HL-60 (cell line): ENCODE data around the gene GRIA3.
"Not testable (repeated sequence)": the region's sequence is repeated elsewhere in the genome, so short reads cannot be mapped to it uniquely, and the experiment has no call there.

Experiments used
- DNase-seq, 2 experiments: peaks; one replicate each; pipeline ENCODE4 v3.0.0-alpha.2; 2010 to 2020; ENCODE audit warnings: low read depth in 1 of 2, low spot score in 1 of 2
- H3K27ac ChIP-seq: fragments of 250-450 bp; sonication (Bioruptor Pico); replicated peaks from 2 replicates; pipeline ENCODE4 v1.5.1; 2020; ENCODE audit warnings: mild to moderate bottlenecking, moderate library complexity
- H3K27me3 ChIP-seq: fragments of 250-450 bp; sonication (Bioruptor Pico); 2 replicates; pipeline ENCODE4 v1.5.1; 2021; ENCODE audit warnings: mild to moderate bottlenecking, moderate library complexity; ENCODE audit not compliant: insufficient read depth, poor library complexity, severe bottlenecking
- H3K4me3 ChIP-seq: replicated peaks from 2 replicates; pipeline ENCODE4 v1.5.1; 2011; ENCODE audit warnings: mild to moderate bottlenecking, control low read depth, low read length; ENCODE audit not compliant: insufficient read depth
- GABPA ChIP-seq: IDR thresholded peaks from 2 replicates; pipeline ENCODE4 v1.6.1; 2012; ENCODE audit warnings: low read depth
- POLR2AphosphoS5 ChIP-seq: IDR thresholded peaks from 2 replicates; pipeline ENCODE4 v1.6.1; 2012; ENCODE audit warnings: low read depth
- SPI1 ChIP-seq: IDR thresholded peaks from 2 replicates; pipeline ENCODE4 v1.6.1; 2012; ENCODE audit warnings: low read depth, mild to moderate bottlenecking, borderline replicate concordance
- TF ChIP-seq, protein P1 (sequence below): IDR thresholded peaks from one replicate; pipeline ENCODE4 v1.5.1; 2011; ENCODE audit warnings: low read length, control low read depth, inconsistent platforms; ENCODE audit not compliant: insufficient read depth
- TF ChIP-seq, protein P2 (sequence below): IDR thresholded peaks from 2 replicates; pipeline ENCODE4 v1.6.1; 2012; ENCODE audit warnings: low read depth; ENCODE audit not compliant: insufficient replicate concordance

The GRIA3 gene

DNA sequence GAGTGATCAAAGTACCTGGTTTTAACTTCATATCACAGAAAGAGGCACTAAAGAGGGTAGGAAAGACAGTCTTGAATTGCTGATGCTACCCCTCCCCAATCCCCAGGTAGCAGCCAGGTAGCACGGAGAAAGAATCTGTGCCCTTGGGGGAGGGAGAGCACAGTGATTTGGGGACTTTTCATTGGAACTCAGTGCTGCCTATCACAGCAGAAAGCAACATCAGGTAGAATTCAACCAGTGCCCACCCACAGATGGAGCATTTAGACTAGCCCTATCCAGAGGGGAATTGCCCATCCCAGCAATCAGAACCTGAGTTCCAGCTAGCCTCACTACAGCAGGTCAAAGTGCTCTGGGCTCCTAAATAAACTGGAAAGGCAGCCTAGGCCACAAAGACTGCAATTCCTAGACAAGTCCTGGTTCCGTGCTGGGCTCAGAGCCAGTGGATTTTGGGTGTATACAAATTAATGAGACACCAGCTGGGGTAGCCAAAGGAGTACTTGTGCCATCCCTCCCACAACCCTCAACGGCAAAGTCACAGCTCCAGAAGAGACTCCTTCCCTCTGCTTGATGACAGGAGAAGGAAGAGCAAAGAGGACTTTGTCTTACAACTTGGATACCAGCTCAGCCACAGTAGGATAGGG is 320.7 kb downstream of the GRIA3 start:
- no peaks in the 10 kb centered on the region for H3K27me3 ChIP-seq
- no peak overlapping the region for H3K4me3 ChIP-seq
- no peak for TF ChIP-seq SPI1
- TF ChIP-seq, protein P1, sequence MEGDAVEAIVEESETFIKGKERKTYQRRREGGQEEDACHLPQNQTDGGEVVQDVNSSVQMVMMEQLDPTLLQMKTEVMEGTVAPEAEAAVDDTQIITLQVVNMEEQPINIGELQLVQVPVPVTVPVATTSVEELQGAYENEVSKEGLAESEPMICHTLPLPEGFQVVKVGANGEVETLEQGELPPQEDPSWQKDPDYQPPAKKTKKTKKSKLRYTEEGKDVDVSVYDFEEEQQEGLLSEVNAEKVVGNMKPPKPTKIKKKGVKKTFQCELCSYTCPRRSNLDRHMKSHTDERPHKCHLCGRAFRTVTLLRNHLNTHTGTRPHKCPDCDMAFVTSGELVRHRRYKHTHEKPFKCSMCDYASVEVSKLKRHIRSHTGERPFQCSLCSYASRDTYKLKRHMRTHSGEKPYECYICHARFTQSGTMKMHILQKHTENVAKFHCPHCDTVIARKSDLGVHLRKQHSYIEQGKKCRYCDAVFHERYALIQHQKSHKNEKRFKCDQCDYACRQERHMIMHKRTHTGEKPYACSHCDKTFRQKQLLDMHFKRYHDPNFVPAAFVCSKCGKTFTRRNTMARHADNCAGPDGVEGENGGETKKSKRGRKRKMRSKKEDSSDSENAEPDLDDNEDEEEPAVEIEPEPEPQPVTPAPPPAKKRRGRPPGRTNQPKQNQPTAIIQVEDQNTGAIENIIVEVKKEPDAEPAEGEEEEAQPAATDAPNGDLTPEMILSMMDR: no peak
- no peak for TF ChIP-seq GABPA
- TF ChIP-seq, protein P2, sequence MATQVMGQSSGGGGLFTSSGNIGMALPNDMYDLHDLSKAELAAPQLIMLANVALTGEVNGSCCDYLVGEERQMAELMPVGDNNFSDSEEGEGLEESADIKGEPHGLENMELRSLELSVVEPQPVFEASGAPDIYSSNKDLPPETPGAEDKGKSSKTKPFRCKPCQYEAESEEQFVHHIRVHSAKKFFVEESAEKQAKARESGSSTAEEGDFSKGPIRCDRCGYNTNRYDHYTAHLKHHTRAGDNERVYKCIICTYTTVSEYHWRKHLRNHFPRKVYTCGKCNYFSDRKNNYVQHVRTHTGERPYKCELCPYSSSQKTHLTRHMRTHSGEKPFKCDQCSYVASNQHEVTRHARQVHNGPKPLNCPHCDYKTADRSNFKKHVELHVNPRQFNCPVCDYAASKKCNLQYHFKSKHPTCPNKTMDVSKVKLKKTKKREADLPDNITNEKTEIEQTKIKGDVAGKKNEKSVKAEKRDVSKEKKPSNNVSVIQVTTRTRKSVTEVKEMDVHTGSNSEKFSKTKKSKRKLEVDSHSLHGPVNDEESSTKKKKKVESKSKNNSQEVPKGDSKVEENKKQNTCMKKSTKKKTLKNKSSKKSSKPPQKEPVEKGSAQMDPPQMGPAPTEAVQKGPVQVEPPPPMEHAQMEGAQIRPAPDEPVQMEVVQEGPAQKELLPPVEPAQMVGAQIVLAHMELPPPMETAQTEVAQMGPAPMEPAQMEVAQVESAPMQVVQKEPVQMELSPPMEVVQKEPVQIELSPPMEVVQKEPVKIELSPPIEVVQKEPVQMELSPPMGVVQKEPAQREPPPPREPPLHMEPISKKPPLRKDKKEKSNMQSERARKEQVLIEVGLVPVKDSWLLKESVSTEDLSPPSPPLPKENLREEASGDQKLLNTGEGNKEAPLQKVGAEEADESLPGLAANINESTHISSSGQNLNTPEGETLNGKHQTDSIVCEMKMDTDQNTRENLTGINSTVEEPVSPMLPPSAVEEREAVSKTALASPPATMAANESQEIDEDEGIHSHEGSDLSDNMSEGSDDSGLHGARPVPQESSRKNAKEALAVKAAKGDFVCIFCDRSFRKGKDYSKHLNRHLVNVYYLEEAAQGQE: no peak
- no peak for TF ChIP-seq POLR2AphosphoS5
- H3K27ac ChIP-seq: no peak overlapping the region
- no peak for DNase-seq

DNA sequence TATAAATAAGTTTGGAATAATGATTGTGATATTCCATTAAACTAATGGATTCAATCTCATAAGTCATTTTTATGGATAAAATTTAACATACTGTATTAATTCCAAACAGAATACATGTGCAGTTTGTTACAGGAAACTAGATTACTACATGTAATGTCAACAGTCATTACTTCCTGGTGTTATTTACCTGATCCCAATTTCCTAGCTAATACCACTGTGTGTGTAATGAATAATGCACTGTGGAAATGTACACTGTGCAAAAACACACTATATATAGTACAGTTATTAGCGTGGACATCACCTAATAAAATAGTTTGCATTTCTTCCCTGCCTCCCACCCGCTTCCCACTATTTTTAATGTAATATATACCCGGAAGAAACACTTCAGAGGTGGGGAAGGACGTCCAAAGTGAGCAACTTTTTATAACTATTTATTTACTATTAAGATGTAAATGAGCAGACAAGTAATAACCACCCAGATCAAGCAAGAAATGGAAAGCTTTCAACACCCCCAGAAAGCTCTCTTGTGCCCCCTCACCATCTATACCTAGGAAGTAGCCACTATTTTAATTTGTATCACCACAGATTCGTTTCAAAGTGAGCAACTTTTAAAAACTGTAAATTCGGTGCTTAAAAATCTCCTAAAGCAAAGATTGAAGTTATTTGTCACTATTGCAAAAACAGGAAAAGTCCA is 329.7 kb downstream of the GRIA3 start:
- DNase-seq: no peak

DNA sequence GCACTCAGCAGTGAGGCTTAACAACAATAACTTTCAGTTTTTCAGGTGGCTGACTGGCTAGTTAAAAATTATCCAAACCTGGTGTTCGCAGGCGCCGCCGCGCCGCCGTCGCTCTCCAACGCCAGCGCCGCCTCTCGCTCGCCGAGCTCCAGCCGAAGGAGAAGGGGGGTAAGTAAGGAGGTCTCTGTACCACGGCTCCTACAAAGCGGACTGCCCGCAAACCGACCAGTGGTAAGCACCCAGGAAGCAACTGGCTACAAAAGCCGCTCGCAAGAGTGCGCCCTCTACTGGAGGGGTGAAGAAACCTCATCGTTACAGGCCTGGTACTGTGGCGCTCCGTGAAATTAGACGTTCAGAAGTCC is 330.2 kb downstream of the GRIA3 start:
- H3K27ac ChIP-seq, H3K4me3 ChIP-seq, DNase-seq: not testable (repeated sequence)

More for the DNA sequence above, 329.7 kb downstream of the GRIA3 start:
- TF ChIP-seq POLR2AphosphoS5: no peak
- TF ChIP-seq, protein P1: no peak
- TF ChIP-seq, protein P2: no peak
- no peak for TF ChIP-seq GABPA
- TF ChIP-seq SPI1: no peak
- Histone ChIP-seq H3K27ac (no peak overlapping the region), H3K27me3 (no peaks in the 10 kb centered on the region), H3K4me3 (no peak overlapping the region)

DNA sequence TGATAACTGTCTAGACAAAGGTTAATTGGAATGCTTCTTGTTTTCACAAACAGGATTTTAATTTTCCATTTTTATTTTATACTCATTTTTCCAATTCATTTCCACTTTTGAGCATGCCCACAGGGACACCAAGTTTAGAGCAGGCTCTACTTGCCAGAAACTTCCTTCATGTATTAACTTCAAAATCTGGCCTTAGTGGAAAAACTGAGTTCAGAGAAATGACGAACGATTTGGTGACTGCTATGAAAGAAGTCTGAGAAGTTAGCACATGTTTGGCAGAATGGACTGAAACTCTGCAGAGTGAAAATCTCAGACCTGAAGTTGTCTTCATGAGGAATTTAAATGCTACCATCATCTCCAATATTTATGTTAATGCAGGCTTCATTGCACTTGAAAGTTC is 334.7 kb downstream of the GRIA3 start:
- no peaks in the 10 kb centered on the region for H3K27me3 ChIP-seq
- no peak overlapping the region for H3K27ac ChIP-seq
- no peak overlapping the region for H3K4me3 ChIP-seq
- TF ChIP-seq, protein P2: no peak
- TF ChIP-seq GABPA: no peak
- TF ChIP-seq SPI1: no peak
- DNase-seq: no peak

More for the DNA sequence above, 330.2 kb downstream of the GRIA3 start:
- H3K27me3 ChIP-seq: not testable (repeated sequence)
